B cell (primary cell): ENCODE measurements around the gene GABRR1. TPM values are rescaled to one million over a fixed set of nuclear protein-coding genes. Genes with fewer than 3 reads are reported as not detected.
"Not testable (repeated sequence)": the region's sequence is repeated elsewhere in the genome, so short reads cannot be mapped to it uniquely, and the experiment has no call there.

Experiments used
- ATAC-seq: fragments of 200-7000 bp; cut with Tn5 transposase; one replicate; pipeline ENCODE4 v1.10.0; 2021; ENCODE audit warnings: low read depth, mild to moderate bottlenecking, moderate number of reproducible peaks, moderate library complexity
- CTCF ChIA-PET: fragments of 350-600 bp; sonication (Branson Sonifier 250); formaldehyde crosslinking; loops from one replicate; lab custom pipeline; 2021; ENCODE audit warnings: antibody characterized with exemption, inconsistent platforms; lab: Charles Lee
- POLR2A ChIA-PET: fragments of 350-600 bp; sonication (Branson Sonifier 250); formaldehyde crosslinking; loops from one replicate; lab custom pipeline; 2021; ENCODE audit warnings: antibody characterized with exemption; lab: Charles Lee
- DNase-seq: peaks from one replicate; pipeline ENCODE4 v3.0.0; 2013
- H2AFZ ChIP-seq: 2 replicates; pipeline ENCODE4 v1.6.1; 2012; ENCODE audit warnings: mild to moderate bottlenecking, low read depth, low read length; ENCODE audit not compliant: insufficient read depth, poor library complexity, severe bottlenecking
- H3K27ac ChIP-seq, 2 donors: 1 replicate in 1 of 2; 2 replicates in 1 of 2; pipeline ENCODE4 v1.5.1; 2012 to 2013; ENCODE audit warnings: low read length in 2 of 2, mild to moderate bottlenecking in 2 of 2, moderate library complexity in 1 of 2
- H3K27me3 ChIP-seq, 4 experiments: fragments of 200-600 bp in 1 of 4; sonication (generic) in 1 of 4; replicated peaks in 1 of 4; 1 replicate in 2 of 4; 2 replicates in 2 of 4; pipeline versions ENCODE4 v1.6.1 to v1.7.0; 2013 to 2016; ENCODE audit warnings: low read length in 3 of 4, mild to moderate bottlenecking in 2 of 4, mixed read lengths in 1 of 4, moderate library complexity in 1 of 4; ENCODE audit not compliant: insufficient read depth in 4 of 4, control insufficient read depth in 3 of 4; ENCODE audit errors: control extremely low read depth in 1 of 4
- H3K36me3 ChIP-seq, 2 experiments: replicated peaks in 1 of 2; 1 replicate in 1 of 2; 2 replicates in 1 of 2; pipeline versions ENCODE4 v1.6.1 to v1.7.1; 2013; ENCODE audit warnings: low read length in 1 of 2; ENCODE audit not compliant: insufficient read depth in 2 of 2, control insufficient read depth in 1 of 2; ENCODE audit errors: control extremely low read depth in 1 of 2, extremely low read depth in 1 of 2
- H3K4me1 ChIP-seq, 2 donors: fragments of 200-600 bp in 1 of 2; sonication (generic) in 1 of 2; 1 replicate in 1 of 2; 2 replicates in 1 of 2; pipeline versions ENCODE4 v1.5.1 to v1.6.1; 2013 to 2017; ENCODE audit warnings: low read length in 2 of 2; ENCODE audit not compliant: control insufficient read depth in 2 of 2, insufficient read depth in 2 of 2
- H3K4me2 ChIP-seq: replicated peaks from 2 replicates; pipeline ENCODE3; 2012; ENCODE audit warnings: mild to moderate bottlenecking, low read depth, low read length; ENCODE audit not compliant: poor library complexity, severe bottlenecking
- H3K4me3 ChIP-seq, 5 experiments: fragments of 200-600 bp in 1 of 5; sonication (generic) in 1 of 5; 1 replicate in 3 of 5; 2 replicates in 2 of 5; pipeline versions ENCODE4 v1.5.1 to v1.7.0; 2011 to 2016; ENCODE audit warnings: low read length in 4 of 5, mild to moderate bottlenecking in 4 of 5, low read depth in 2 of 5, control low read depth in 1 of 5, moderate library complexity in 1 of 5; ENCODE audit not compliant: insufficient read depth in 1 of 5; ENCODE audit errors: control extremely low read depth in 1 of 5, extremely low read depth in 1 of 5
- H3K79me2 ChIP-seq: fragments of 200-600 bp; sonication (generic); one replicate; pipeline ENCODE4 v1.6.0; 2016; ENCODE audit warnings: low read length; ENCODE audit not compliant: control insufficient read depth, insufficient read depth
- H3K9ac ChIP-seq: fragments of 200-600 bp; sonication (generic); 2 replicates; pipeline ENCODE4 v1.6.1; 2017; ENCODE audit warnings: mild to moderate bottlenecking, low read length, moderate library complexity
- H3K9me3 ChIP-seq, 3 donors: one replicate each; pipeline versions ENCODE4 v1.6.1 to v1.7.1; 2013; ENCODE audit warnings: low read length in 2 of 3; ENCODE audit not compliant: control insufficient read depth in 2 of 3, insufficient read depth in 1 of 3; ENCODE audit errors: control extremely low read depth in 1 of 3
- H4K20me1 ChIP-seq: 2 replicates; pipeline ENCODE4 v1.6.0; 2012; ENCODE audit warnings: mild to moderate bottlenecking, low read length; ENCODE audit not compliant: insufficient read depth, control insufficient read depth, poor library complexity, severe bottlenecking
- H3K27ac Mint-ChIP-seq: one replicate; pipeline ENCODE4 v1.8.0; 2021; ENCODE audit warnings: mixed read lengths
- H3K27me3 Mint-ChIP-seq: one replicate; pipeline ENCODE4 v1.8.0; 2021; ENCODE audit warnings: mixed read lengths
- H3K4me1 Mint-ChIP-seq: one replicate; pipeline ENCODE4 v1.8.0; 2021; ENCODE audit warnings: mixed read lengths
- H3K4me3 Mint-ChIP-seq: one replicate; pipeline ENCODE4 v1.8.0; 2021; ENCODE audit warnings: mixed read lengths
- H3K9me3 Mint-ChIP-seq: one replicate; pipeline ENCODE4 v1.8.0; 2022; ENCODE audit warnings: mixed read lengths; ENCODE audit not compliant: insufficient read depth
- EZH2 ChIP-seq: IDR thresholded peaks from 2 replicates; pipeline ENCODE4 v1.6.1; 2012; ENCODE audit warnings: borderline replicate concordance, low read depth, mild to moderate bottlenecking, moderate library complexity, low read length; ENCODE audit not compliant: insufficient read depth, poor library complexity, severe bottlenecking
- WGBS: methylation state at CpG from one replicate; pipeline ENCODE4 v1.1.5; 2013; ENCODE audit warnings: missing lambda C conversion rate; ENCODE audit not compliant: insufficient coverage; 5-methylcytosine and 5-hydroxymethylcytosine counted together
- intact Hi-C: fragments of 100-400 bp; cut with micrococcal nuclease; formaldehyde crosslinking; loops from one replicate; pipeline ENCODE4 v1.10.0; 2022
- polyA plus RNA-seq: library from polyadenylated mRNA; depleted of rRNA; stranded (reverse); fragments of >200 nt; gene quantifications from 2 replicates; pipeline ENCODE4 v1.2.3, GENCODE V29; 2012
- total RNA-seq, 2 donors: library from RNA; stranded (reverse); fragments of 120-200 nt in 1 of 2; gene quantifications; 1 replicate in 1 of 2; 2 replicates in 1 of 2; pipeline versions ENCODE4 v1.2.3 to v1.2.4, GENCODE V29; 2013 to 2022
- TF ChIP-seq, protein P1 (sequence below): fragments of 200-600 bp; IDR thresholded peaks from one replicate; pipeline ENCODE4 v1.8.0; 2022; ENCODE audit warnings: antibody characterized with exemption, mild to moderate bottlenecking

GABRR1 gene
- total and polyA plus RNA-seq, 2 donors (not counting 1 experiment from before 2014, with no cell fraction given): not detected

DNA sequence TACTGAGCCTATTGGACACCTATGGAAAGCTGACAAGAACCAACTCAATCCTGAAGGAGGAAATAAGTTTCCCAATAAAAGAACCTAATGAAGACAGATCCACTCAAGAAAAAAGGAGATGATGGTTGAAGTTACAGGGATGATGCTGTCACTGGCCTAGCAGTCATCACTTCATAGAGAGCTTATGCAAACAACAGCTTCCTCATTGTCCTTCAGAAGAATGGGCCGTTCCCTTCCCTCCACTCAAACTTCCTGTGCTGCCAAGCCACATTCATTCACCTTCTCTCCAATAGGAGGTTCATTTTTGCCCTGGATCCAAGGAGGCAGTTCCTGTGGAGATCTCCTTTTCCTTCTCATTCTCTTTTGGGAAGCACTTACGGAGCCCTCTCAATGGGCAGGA is 85.1 kb downstream of the GABRR1 start:
- H3K4me2 ChIP-seq: no peak overlapping the region
- no peak overlapping the region for H3K9ac ChIP-seq
- no peaks in the 10 kb centered on the region for H3K27me3 Mint-ChIP-seq
- no peak overlapping the region for H3K27ac ChIP-seq
- ATAC-seq: no peak
- no peak overlapping the region for H3K4me3 Mint-ChIP-seq
- intact Hi-C loops: no loop called here
- ChIA-PET POLR2A (interaction anchor here (0.8 kb wide), 1 partner anchor 9 kb away, joined by 3 read pairs; no protein-coding TSS in a partner anchor), CTCF (no interaction called here)
- WGBS: no CpG with 5 or more reads among the region's 2 CpGs
- no peak overlapping the region for H3K4me3 ChIP-seq
- no peak for DNase-seq
- H3K4me1 Mint-ChIP-seq: no peaks in the 10 kb centered on the region
- no peaks in the 10 kb centered on the region for H3K27me3 ChIP-seq
- H3K9me3 ChIP-seq: peaks cover 0 to 10% (median 3%) of the 10 kb centered on the region in 3 donors
- H3K27ac Mint-ChIP-seq: no peak overlapping the region
- H4K20me1 ChIP-seq: no peaks in the 10 kb centered on the region
- TF ChIP-seq, protein P1, sequence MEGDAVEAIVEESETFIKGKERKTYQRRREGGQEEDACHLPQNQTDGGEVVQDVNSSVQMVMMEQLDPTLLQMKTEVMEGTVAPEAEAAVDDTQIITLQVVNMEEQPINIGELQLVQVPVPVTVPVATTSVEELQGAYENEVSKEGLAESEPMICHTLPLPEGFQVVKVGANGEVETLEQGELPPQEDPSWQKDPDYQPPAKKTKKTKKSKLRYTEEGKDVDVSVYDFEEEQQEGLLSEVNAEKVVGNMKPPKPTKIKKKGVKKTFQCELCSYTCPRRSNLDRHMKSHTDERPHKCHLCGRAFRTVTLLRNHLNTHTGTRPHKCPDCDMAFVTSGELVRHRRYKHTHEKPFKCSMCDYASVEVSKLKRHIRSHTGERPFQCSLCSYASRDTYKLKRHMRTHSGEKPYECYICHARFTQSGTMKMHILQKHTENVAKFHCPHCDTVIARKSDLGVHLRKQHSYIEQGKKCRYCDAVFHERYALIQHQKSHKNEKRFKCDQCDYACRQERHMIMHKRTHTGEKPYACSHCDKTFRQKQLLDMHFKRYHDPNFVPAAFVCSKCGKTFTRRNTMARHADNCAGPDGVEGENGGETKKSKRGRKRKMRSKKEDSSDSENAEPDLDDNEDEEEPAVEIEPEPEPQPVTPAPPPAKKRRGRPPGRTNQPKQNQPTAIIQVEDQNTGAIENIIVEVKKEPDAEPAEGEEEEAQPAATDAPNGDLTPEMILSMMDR: no peak
- no peak for TF ChIP-seq EZH2
- no peak overlapping the region for H2AFZ ChIP-seq
- H3K36me3 ChIP-seq: no peaks in the 10 kb centered on the region
- H3K79me2 ChIP-seq: no peaks in the 10 kb centered on the region
- no peaks in the 10 kb centered on the region for H3K4me1 ChIP-seq
- peaks cover 10% of the 10 kb centered on the region for H3K9me3 Mint-ChIP-seq

DNA sequence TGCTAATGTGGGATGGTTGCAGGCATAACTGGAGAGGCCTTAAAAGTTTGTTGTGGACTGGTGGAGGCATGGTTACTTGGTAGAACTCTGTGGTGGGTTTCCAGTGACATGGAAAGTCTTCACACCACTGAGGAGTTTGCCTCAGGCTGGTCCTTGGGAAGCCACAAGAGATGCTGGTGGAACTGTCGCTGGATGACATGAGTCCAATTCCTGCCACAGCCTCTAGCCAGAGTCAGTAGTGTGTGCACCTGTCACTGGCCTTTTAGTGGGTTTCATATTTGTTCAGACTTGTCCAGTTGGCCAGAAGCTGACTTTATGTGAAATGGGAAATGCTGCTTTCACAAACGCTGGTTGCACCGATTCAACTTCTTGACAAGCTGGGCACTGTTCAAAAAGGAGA is 85.6 kb downstream of the GABRR1 start:
- ChIA-PET CTCF (interaction anchor here (1.0 kb wide), 1 partner anchor 149 kb away, joined by 4 read pairs; no protein-coding TSS in a partner anchor), POLR2A (no interaction called here)
- intact Hi-C loops: no loop called here
- Mint-ChIP-seq H3K9me3 (peaks cover 10% of the 10 kb centered on the region), H3K27me3 (no peaks in the 10 kb centered on the region), H3K4me3 (no peak overlapping the region), H3K4me1 (no peaks in the 10 kb centered on the region), H3K27ac (no peak overlapping the region)
- TF ChIP-seq EZH2: no peak
- TF ChIP-seq, protein P1: no peak
- Histone ChIP-seq H2AFZ (no peak overlapping the region), H3K36me3 (no peaks in the 10 kb centered on the region), H3K9ac (no peak overlapping the region), H3K4me1 (no peaks in the 10 kb centered on the region), H3K9me3 (peaks cover 0 to 10% (median 3%) of the 10 kb centered on the region in 3 donors), H4K20me1 (no peaks in the 10 kb centered on the region), H3K4me2 (no peak overlapping the region), H3K27me3 (no peaks in the 10 kb centered on the region), H3K4me3 (no peak overlapping the region), H3K27ac (no peak overlapping the region), H3K79me2 (no peaks in the 10 kb centered on the region)
- no peak for DNase-seq
- WGBS: 90% methylated on average over 3 of the region's 3 CpGs
- ATAC-seq: no peak

DNA sequence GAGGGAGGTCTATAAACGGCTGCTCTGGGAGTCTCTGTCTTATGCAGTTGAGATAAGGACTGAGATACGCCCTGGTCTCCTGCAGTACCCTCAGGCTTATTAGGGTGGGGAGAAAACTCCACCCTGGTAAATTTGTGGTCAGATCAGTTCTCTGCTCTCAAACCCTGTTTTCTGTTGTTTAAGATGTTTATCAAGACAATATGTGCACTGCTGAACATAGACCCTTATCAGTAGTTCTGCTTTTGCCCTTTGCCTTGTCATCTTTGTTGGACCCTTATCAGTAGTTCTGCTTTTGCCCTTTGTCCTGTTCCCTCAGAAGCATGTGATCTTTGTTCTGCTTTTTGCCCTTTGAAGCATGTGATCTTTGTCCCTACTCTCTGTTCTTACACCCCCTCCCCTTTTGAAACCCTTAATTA is 88.9 kb downstream of the GABRR1 start:
- H3K27ac ChIP-seq, DNase-seq, CTCF ChIA-PET, H3K4me3 Mint-ChIP-seq, H3K36me3 ChIP-seq, ATAC-seq, H3K79me2 ChIP-seq, H3K4me1 ChIP-seq, H3K27me3 Mint-ChIP-seq, POLR2A ChIA-PET, H2AFZ ChIP-seq, H3K27me3 ChIP-seq, H3K9me3 ChIP-seq, intact Hi-C loops, H4K20me1 ChIP-seq, H3K9ac ChIP-seq, H3K27ac Mint-ChIP-seq, H3K4me3 ChIP-seq, H3K4me2 ChIP-seq, H3K4me1 Mint-ChIP-seq: not testable (repeated sequence)
- WGBS: 64% methylated on average over 2 of the region's 2 CpGs
- peaks cover 10% of the 10 kb centered on the region for H3K9me3 Mint-ChIP-seq
